GM20000 (cell line): ENCODE data around the gene TJP3.

Experiments used
- DNase-seq: peaks from one replicate; pipeline ENCODE4 v3.0.0; 2012; ENCODE audit warnings: low spot score
- TF ChIP-seq, protein P1 (sequence below): IDR thresholded peaks from 2 replicates; pipeline ENCODE4 v1.5.1; 2012; ENCODE audit warnings: mild to moderate bottlenecking, control low read depth; ENCODE audit errors: extremely low read depth, missing control alignments

TJP3 gene

GRCh38 chr19:3743486-3743885, 35.3 kb downstream of the TJP3 start:
- DNase-seq = no peak
- TF ChIP-seq, protein P1, sequence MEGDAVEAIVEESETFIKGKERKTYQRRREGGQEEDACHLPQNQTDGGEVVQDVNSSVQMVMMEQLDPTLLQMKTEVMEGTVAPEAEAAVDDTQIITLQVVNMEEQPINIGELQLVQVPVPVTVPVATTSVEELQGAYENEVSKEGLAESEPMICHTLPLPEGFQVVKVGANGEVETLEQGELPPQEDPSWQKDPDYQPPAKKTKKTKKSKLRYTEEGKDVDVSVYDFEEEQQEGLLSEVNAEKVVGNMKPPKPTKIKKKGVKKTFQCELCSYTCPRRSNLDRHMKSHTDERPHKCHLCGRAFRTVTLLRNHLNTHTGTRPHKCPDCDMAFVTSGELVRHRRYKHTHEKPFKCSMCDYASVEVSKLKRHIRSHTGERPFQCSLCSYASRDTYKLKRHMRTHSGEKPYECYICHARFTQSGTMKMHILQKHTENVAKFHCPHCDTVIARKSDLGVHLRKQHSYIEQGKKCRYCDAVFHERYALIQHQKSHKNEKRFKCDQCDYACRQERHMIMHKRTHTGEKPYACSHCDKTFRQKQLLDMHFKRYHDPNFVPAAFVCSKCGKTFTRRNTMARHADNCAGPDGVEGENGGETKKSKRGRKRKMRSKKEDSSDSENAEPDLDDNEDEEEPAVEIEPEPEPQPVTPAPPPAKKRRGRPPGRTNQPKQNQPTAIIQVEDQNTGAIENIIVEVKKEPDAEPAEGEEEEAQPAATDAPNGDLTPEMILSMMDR = no peak

GRCh38 chr19:3745363-3746045, 37.3 kb downstream of the TJP3 start:
- DNase-seq = no peak
- TF ChIP-seq, protein P1 = no peak

DNA sequence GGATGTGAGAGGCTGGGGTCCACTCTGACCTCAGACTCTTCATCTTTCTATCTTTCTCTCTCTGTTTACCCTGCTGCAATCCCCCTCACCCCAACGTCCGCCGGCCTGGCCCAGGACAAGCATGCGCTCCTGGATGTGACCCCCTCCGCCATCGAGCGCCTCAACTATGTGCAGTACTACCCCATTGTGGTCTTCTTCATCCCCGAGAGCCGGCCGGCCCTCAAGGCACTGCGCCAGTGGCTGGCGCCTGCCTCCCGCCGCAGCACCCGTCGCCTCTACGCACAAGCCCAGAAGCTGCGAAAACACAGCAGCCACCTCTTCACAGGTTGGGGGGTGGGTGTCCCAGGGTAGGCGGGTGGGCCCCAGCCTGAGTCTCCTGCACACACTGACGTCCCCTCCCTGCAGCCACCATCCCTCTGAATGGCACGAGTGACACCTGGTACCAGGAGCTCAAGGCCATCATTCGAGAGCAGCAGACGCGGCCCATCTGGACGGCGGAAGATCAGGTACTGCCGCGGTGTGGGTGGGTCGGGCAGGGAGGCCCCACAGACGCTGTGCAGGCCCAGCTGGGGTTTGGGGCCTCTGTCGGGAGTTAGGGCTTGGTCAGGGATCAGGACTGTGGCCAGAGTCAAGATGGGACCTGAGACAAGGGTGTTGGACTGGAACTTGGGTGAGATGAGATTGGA, 38.3 kb downstream of the TJP3 start:
- no peak for DNase-seq
- TF ChIP-seq, protein P1 = no peak

DNA sequence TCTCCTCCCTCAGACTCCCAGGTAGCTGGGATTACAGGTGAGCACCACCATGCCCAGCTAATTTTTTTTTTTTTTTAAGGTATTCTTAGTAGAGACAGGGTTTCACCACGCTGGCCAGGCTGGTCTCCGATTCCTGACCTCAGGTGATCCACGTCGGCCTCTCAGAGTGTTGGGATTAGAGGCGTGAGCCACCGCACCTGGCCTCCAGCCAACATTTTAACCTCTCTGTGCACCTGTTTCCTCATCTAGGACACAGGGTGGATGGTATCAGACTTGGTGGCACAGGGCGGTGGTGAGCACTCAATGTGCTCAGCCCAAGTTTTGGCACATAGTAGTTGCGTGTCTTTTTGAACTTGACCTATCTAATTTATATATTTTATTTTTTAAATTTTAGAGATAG, 40.8 kb downstream of the TJP3 start:
- TF ChIP-seq, protein P1 = no peak
- no peak for DNase-seq

- DNase-seq = no peak
- TF ChIP-seq, protein P1 = no peak
Measured at GRCh38 chr19:3750211-3750610, 42.0 kb downstream of the TJP3 start.

- DNase-seq = no peak
- TF ChIP-seq, protein P1 = no peak
Measured at GRCh38 chr19:3751236-3751635, 43.1 kb downstream of the TJP3 start.

GRCh38 chr19:3752492-3752891, 44.3 kb downstream of the TJP3 start:
- TF ChIP-seq, protein P1 = no peak
- DNase-seq = no peak
